GM12878 (cell line): Measurements from ENCODE around the gene SYPL2. TPM values are rescaled to one million over a fixed set of nuclear protein-coding genes. Genes with fewer than 3 reads are reported as not detected.

ENCODE experiments used
- CEBPB ChIP-seq, 2 experiments: fragments of 150-350 bp in 1 of 2; IDR thresholded peaks; 2 replicates each; pipeline ENCODE4 v1.6.1; 2012 to 2014; ENCODE audit warnings: low read depth in 2 of 2, low read length in 2 of 2, borderline replicate concordance in 1 of 2, inconsistent platforms in 1 of 2
- EED ChIP-seq: sonication (generic); IDR thresholded peaks from 2 replicates; pipeline ENCODE4 v1.6.1; 2016; ENCODE audit warnings: antibody characterized with exemption, low read depth
- ESRRA ChIP-seq: IDR thresholded peaks from 2 replicates; pipeline ENCODE4 v1.6.1; 2012; ENCODE audit warnings: mild to moderate bottlenecking, low read length, improper control_type of control experiment
- GABPA ChIP-seq: IDR thresholded peaks from 2 replicates; pipeline ENCODE4 v1.6.1; 2014; ENCODE audit warnings: antibody characterized with exemption, low read depth, mild to moderate bottlenecking, inconsistent platforms
- NR2C1 ChIP-seq: fragments of 450-650 bp; IDR thresholded peaks from 2 replicates; pipeline ENCODE4 v1.6.1; 2017; ENCODE audit warnings: antibody characterized with exemption, mild to moderate bottlenecking, moderate library complexity
- PAX8 ChIP-seq: fragments of 450-650 bp; IDR thresholded peaks from 2 replicates; pipeline ENCODE4 v1.6.1; 2017; ENCODE audit warnings: mild to moderate bottlenecking, moderate library complexity
- RAD51 ChIP-seq: fragments of 450-650 bp; IDR thresholded peaks from 2 replicates; pipeline ENCODE4 v1.6.1; 2016; ENCODE audit warnings: moderate library complexity, mild to moderate bottlenecking, inconsistent platforms
- RB1 ChIP-seq: fragments of 450-650 bp; formaldehyde crosslinking; IDR thresholded peaks from 2 replicates; pipeline ENCODE4 v1.6.1; 2017; ENCODE audit warnings: mild to moderate bottlenecking, borderline replicate concordance
- RELA ChIP-seq: fragments of 450-650 bp; IDR thresholded peaks from 2 replicates; pipeline ENCODE4 v1.8.0; 2014; ENCODE audit warnings: borderline replicate concordance; ENCODE audit not compliant: partially characterized antibody
- SKIL ChIP-seq: fragments of 450-650 bp; IDR thresholded peaks from 2 replicates; pipeline ENCODE4 v1.6.1; 2017; ENCODE audit warnings: mild to moderate bottlenecking, low read depth, inconsistent platforms; ENCODE audit not compliant: poor library complexity, severe bottlenecking
- SMAD5 ChIP-seq: IDR thresholded peaks from 2 replicates; pipeline ENCODE4 v1.6.1; 2016; ENCODE audit warnings: antibody characterized with exemption, low read depth
- SREBF1 ChIP-seq: IDR thresholded peaks from 2 replicates; pipeline ENCODE4 v1.6.1; 2012; ENCODE audit warnings: mild to moderate bottlenecking, low read length
- SRF ChIP-seq, 2 experiments: IDR thresholded peaks; 2 replicates each; pipeline ENCODE4 v1.6.1; 2011; ENCODE audit warnings: low read depth in 2 of 2, low read length in 2 of 2, mild to moderate bottlenecking in 1 of 2, moderate library complexity in 1 of 2
- STAT3 ChIP-seq: IDR thresholded peaks from 2 replicates; pipeline ENCODE4 v1.6.1; 2011; ENCODE audit warnings: low read depth, low read length, improper control_type of control experiment
- SUZ12 ChIP-seq: fragments of 200-600 bp; sonication (generic); IDR thresholded peaks from one replicate; pipeline ENCODE4 v1.6.1; 2018; ENCODE audit warnings: antibody characterized with exemption, mild to moderate bottlenecking; ENCODE audit not compliant: unreplicated experiment
- TARDBP ChIP-seq: IDR thresholded peaks from 2 replicates; pipeline ENCODE4 v1.6.1; 2016; ENCODE audit warnings: borderline replicate concordance
- polyA plus RNA-seq, 11 experiments: library from polyadenylated mRNA; depleted of rRNA in 4 of 11; unstranded in 6 of 11; stranded (reverse) in 5 of 11; fragments of >200 nt; fragmentation: Nextera tagmentation in 4 of 11; fragmentation: Illumina TruSeq in 1 of 11; extraction: Ambion mirVana in 4 of 11; extraction: Trizol in 1 of 11; gene quantifications; 1 replicate in 1 of 11; 2 replicates in 10 of 11; pipeline versions ENCODE4 v1.2.1 to v1.2.3, GENCODE V29; 2011 to 2016; ENCODE audit warnings: inconsistent platforms in 2 of 11, missing spikeins in 2 of 11, low read depth in 1 of 11
- total RNA-seq, 4 experiments: library from RNA; depleted of rRNA in 3 of 4; stranded (reverse); fragments of >200 nt in 3 of 4; fragmentation: Illumina TruSeq in 1 of 4; extraction: Trizol in 1 of 4; gene quantifications; 2 replicates each; pipeline versions ENCODE4 v1.2.1 to v1.2.3, GENCODE V29; 2013 to 2021
- TF ChIP-seq, protein P1 (sequence below): fragments of 450-650 bp; IDR thresholded peaks from 2 replicates; pipeline ENCODE4 v1.6.1; 2017; ENCODE audit warnings: low read depth, mild to moderate bottlenecking, moderate library complexity
- TF ChIP-seq, protein P2 (sequence below): fragments of 450-650 bp; IDR thresholded peaks from 2 replicates; pipeline ENCODE4 v1.6.1; 2017; ENCODE audit warnings: borderline replicate concordance
- TF ChIP-seq, protein P3 (sequence below): fragments of 450-650 bp; IDR thresholded peaks from 2 replicates; pipeline ENCODE4 v1.6.1; 2017; ENCODE audit warnings: mild to moderate bottlenecking, moderate library complexity
- TF ChIP-seq, protein P4 (sequence below): IDR thresholded peaks from 2 replicates; pipeline ENCODE4 v1.6.1; 2012; ENCODE audit warnings: low read depth, low read length, improper control_type of control experiment

SYPL2 gene
- total and polyA plus RNA-seq, 10 of the 15 experiments (the other 5 are each of a cell fraction or from before 2014, with no cell fraction given), result 0.04 to 0.11 (median 0.06) TPM; not detected in 3

DNA sequence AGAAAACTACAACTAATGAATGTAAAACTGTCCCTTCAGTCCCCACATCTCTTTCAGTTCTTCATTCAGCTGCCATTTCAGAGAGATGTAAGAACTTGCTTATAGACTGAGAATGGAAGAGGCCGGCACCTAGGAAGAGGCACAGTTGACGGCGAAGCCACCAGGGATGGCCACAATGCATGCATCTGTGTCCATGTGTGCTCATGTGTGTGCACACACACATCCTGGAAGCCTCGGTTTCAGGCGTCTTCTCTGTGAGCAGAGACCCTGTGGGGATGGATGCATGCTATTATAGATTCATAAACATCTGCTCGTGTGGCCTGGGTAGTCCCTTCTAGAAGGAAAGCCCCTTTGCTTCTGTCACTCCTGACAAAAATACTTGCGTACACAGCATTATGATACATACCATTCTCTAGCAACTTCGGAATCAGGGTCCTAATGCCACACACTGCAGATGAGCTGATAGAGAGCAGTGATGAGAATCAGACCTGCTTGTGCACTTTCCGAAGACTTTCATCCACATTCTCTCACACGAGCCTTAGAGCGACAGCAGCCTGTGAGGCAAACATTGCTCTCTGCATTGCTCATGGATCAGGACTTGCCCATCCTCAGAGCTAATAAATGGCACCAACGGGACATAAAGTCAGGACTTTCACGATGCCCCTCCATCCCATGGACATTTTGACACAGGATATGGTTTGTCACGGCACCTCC, 60.9 kb downstream of the SYPL2 start (continued):
- 0 out of 2 replicates have a peak, but pooled peaks have one; percentile 14 for TF ChIP-seq STAT3
- TF ChIP-seq RAD51, result no peak
- TF ChIP-seq CEBPB (IDR thresholded peaks at IDR 0.05; ENCODE audit: borderline replicate concordance in 1 of 2, low read depth in 2 of 2, low read length in 2 of 2), result no peak
- TF ChIP-seq, protein P1, sequence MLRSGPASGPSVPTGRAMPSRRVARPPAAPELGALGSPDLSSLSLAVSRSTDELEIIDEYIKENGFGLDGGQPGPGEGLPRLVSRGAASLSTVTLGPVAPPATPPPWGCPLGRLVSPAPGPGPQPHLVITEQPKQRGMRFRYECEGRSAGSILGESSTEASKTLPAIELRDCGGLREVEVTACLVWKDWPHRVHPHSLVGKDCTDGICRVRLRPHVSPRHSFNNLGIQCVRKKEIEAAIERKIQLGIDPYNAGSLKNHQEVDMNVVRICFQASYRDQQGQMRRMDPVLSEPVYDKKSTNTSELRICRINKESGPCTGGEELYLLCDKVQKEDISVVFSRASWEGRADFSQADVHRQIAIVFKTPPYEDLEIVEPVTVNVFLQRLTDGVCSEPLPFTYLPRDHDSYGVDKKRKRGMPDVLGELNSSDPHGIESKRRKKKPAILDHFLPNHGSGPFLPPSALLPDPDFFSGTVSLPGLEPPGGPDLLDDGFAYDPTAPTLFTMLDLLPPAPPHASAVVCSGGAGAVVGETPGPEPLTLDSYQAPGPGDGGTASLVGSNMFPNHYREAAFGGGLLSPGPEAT, result peak; percentile 98
- no peak for TF ChIP-seq SREBF1
- no peak for TF ChIP-seq NR2C1
- TF ChIP-seq, protein P2, sequence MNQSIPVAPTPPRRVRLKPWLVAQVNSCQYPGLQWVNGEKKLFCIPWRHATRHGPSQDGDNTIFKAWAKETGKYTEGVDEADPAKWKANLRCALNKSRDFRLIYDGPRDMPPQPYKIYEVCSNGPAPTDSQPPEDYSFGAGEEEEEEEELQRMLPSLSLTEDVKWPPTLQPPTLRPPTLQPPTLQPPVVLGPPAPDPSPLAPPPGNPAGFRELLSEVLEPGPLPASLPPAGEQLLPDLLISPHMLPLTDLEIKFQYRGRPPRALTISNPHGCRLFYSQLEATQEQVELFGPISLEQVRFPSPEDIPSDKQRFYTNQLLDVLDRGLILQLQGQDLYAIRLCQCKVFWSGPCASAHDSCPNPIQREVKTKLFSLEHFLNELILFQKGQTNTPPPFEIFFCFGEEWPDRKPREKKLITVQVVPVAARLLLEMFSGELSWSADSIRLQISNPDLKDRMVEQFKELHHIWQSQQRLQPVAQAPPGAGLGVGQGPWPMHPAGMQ, result no peak
- no peak for TF ChIP-seq SKIL
- TF ChIP-seq, protein P3, sequence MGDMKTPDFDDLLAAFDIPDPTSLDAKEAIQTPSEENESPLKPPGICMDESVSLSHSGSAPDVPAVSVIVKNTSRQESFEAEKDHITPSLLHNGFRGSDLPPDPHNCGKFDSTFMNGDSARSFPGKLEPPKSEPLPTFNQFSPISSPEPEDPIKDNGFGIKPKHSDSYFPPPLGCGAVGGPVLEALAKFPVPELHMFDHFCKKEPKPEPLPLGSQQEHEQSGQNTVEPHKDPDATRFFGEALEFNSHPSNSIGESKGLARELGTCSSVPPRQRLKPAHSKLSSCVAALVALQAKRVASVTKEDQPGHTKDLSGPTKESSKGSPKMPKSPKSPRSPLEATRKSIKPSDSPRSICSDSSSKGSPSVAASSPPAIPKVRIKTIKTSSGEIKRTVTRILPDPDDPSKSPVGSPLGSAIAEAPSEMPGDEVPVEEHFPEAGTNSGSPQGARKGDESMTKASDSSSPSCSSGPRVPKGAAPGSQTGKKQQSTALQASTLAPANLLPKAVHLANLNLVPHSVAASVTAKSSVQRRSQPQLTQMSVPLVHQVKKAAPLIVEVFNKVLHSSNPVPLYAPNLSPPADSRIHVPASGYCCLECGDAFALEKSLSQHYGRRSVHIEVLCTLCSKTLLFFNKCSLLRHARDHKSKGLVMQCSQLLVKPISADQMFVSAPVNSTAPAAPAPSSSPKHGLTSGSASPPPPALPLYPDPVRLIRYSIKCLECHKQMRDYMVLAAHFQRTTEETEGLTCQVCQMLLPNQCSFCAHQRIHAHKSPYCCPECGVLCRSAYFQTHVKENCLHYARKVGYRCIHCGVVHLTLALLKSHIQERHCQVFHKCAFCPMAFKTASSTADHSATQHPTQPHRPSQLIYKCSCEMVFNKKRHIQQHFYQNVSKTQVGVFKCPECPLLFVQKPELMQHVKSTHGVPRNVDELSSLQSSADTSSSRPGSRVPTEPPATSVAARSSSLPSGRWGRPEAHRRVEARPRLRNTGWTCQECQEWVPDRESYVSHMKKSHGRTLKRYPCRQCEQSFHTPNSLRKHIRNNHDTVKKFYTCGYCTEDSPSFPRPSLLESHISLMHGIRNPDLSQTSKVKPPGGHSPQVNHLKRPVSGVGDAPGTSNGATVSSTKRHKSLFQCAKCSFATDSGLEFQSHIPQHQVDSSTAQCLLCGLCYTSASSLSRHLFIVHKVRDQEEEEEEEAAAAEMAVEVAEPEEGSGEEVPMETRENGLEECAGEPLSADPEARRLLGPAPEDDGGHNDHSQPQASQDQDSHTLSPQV, result peak; percentile 38; the same call in 1 of the 2 replicates
- TF ChIP-seq EED, result peak; percentile 84
- no peak for TF ChIP-seq TARDBP
- no peak for TF ChIP-seq SMAD5
- peak; percentile 91 for TF ChIP-seq RELA
- no peak for TF ChIP-seq PAX8
- TF ChIP-seq, protein P4, sequence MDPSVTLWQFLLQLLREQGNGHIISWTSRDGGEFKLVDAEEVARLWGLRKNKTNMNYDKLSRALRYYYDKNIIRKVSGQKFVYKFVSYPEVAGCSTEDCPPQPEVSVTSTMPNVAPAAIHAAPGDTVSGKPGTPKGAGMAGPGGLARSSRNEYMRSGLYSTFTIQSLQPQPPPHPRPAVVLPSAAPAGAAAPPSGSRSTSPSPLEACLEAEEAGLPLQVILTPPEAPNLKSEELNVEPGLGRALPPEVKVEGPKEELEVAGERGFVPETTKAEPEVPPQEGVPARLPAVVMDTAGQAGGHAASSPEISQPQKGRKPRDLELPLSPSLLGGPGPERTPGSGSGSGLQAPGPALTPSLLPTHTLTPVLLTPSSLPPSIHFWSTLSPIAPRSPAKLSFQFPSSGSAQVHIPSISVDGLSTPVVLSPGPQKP, result no peak
- no peak for TF ChIP-seq ESRRA
- TF ChIP-seq GABPA, result no peak
- TF ChIP-seq RB1, result no peak
- no peak for TF ChIP-seq SUZ12
- TF ChIP-seq SRF (IDR thresholded peaks at IDR 0.05; ENCODE audit: low read depth in 2 of 2, low read length in 2 of 2), result no peak
